CD4-positive, alpha-beta T cell treated with Interleukin-17A for 4 hours (primary cell): Measurements from ENCODE around the gene CAMTA1.
"Not testable (repeated sequence)": the region's sequence is repeated elsewhere in the genome, so short reads cannot be mapped to it uniquely, and the experiment has no call there.

ENCODE experiments used
- DNase-seq: peaks from one replicate; pipeline ENCODE4 v3.0.0-alpha.2; 2020; ENCODE audit warnings: mixed read lengths

CAMTA1 gene

DNA sequence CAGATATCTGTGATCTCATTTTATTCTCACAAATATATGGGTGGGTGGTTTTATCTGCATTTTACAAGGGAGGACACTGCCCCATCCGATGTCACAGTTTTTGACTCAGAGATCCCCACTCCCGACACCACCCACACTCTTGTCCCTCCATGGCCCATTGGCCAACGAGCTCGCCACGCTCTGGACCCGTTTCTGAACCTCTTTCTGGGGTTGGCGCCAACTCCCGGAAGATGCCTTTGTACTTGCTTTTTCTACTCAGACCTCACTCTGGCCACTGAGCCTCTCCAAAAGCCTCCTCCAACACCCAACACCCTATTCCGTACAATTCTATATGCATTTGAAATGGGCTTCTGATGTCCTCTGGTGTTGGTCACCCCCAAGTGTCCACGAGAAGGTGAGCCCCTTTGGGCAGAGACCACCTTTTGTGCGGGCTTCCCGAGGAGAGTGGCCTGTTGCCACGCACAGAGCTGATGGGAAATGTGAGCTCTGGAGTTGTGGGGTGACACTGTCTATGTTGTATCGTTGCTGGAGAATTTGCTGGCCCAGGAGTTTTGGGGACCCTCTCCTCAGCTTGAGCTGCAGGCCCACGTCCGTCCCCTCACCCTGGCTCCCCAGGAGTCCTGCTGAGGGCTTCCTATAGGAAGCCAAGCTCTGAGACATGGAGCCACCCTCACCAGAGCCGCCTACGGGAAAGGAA, 618.9 kb downstream of the CAMTA1 start:
- no peak for DNase-seq

DNA sequence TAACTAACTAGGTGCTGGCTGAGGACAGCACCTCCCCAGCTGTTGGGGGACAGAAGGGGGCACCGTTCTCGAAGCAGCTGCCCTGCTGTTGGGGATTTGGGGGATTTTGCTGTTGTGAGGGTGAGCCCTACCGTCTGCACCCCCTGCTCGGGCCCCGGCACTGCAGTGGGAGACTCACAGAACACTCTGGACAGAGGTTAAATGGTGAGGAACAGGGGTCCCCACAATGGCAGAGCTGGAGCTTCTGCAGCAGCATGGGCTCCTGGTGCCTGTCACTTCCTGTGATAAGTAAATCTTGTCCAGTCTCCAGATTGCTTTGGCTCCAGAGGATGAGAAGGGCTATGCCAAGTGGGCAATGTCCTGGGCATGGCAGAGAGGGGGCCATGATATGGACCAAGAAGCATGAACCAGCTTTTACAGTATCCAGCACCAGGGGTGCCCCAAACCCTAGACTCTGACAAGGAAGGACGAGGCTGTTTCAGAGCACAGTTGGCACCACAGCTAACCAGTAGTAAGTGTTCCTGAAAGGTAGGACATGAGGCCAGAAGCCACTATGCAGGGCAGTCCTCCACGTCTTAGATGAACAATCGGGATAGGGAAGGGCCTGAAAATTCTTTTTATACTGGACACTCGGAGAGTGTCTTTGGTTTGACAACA, 620.7 kb downstream of the CAMTA1 start:
- no peak for DNase-seq

DNA sequence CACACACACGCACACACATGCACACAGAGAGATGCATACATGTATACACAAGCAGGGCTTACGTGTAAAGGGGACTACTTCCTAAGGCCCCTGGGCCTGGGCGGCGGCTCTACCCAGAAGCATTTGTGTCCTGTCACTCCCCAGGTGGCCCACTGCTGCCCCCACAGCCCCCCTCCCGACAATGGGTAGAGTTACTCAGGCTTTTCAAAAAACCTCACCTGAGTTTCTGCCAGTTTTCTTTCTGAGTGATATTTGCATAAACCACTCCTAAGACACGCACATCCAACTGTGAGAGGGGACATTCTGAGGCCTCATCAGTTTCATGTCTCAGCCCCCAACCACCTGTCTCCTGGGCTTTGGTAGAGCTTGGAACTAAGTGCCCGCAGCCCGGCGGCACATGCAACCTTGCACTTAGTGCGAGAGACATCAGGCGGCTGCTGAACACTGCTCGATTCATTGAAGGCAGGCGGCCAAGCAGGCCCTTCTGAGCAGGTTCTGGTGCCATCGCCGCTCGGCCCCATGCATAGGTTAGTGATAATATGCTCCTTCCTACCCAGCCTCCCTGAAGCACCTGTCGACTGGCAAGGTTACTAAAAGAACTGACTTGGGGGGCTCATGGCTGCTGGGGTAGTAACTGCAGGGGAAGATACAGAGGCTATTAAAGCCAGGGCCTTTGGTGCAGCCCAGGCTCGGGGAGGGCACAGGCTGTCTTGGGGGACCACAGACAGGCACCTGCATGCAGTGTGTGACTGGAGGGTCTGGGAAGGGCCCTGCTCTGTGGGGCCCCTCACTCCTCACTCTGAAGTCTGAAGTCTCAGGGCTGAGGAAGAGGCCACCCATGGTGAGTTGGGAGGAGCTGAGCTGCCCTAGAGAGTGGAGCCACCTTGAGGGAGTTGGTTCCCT, 621.6 kb downstream of the CAMTA1 start:
- DNase-seq, result no peak

DNA sequence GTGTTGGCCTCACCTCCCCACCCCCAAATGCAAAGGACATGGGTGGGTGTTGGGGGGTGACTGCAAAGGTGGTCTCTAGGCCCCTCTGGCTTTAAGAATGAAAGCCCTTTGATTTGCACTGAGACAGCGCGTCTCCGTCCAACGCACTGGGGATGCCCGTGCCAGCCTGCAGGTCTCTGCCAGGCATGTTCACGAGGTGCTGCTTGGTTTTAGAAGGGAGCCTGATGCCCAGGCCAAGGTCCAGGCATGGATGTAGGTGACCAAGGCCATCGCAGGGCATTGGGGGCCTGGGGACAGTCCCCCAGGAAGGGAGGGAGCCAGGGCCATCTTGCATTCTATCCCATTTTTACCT, 622.3 kb downstream of the CAMTA1 start:
- no peak for DNase-seq

DNA sequence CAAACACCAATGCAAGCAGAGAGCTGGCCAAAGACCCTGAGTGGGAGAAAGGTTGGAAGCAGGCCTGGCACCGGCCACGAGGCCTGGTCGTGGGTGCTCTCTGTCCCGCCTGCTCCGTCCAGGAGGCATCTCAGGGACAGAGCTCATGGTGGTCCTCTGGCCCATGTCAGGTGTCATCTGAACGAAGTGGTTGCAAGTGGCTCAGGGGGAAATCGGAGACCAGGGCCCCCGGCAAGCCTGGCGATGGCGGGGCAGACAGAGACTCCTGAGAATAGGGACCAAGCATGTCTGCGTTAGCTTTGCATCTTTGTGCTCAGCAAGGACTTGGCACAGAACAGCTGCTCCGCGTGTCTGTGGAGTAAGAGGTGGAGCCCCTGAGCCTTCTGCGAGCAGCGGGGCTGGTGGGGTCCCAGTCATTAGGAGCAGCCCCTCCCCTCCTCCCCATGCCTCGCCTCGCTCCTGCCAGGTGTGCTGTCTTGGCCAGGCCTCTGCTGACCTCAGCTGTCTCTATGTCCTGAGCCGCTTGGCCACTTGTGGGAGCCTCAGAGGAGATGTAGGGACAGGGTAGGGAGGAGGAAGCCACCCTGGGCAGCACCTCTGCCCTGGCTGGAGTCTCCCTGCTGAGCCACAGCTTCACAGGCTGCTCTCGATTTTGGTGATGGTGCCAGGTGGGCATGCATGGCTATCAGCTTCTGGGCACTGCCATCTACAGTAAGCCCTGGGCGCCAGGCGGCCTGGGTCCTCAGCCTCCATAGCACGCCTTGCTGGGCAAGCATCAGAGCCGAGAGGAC, 622.9 kb downstream of the CAMTA1 start:
- DNase-seq, result no peak

DNA sequence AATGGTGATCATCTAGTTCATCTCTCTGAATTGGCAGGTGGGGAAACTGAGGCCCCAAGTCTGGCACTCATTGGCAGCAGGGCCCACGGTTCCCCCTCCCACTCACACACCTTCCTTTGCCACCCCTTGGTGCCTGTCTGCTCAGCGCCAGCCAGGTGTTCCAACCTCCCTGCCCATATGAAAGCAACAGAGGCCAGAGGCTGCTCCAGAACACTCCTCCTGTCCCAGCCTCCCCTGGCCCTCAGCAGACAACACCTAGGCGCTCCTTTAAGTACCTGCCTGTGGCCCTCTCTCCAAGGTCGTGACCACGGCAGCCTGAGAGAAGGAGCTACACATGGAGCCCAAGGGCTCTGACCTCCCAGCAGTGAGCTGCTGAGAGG, 623.5 kb downstream of the CAMTA1 start:
- no peak for DNase-seq

DNA sequence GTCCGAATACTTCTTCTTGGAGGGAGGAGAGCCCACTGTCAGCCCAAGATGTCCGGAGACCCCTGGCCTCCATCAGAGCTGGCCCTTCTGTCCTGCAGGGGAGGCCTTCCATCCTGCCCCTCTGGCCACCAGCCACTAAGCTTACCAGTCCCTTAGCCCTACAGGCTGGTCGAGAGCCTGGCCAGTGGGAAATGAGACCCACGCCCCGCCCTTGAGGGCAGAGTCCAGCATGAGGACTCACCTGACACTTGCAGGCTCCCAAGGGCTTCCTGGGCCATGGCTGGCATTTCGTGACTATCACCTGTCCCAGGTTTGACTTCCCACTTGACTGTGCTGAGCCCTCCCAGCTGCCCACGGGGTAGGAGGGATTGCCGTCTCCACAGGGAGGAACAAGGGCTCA, 624.0 kb downstream of the CAMTA1 start:
- DNase-seq, result no peak

DNA sequence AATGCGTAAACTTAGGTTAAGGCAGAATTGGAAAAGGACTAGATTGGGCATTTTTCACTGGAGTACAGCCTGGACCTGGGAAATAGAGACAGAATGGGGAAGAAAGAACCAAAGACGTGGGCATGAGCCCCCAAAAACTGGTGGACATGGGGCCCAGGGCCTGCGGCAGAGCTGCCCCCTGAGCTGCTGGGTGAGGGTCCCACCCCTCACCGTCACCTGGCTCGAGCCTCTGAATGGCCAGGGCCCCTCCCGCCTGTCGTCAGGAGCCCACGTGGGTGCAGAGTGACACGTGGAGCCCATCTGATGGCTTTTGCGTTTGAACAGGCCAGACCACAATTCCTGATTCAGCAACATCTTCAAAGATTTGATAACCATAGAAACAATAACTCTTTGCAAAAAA, 624.9 kb downstream of the CAMTA1 start:
- no peak for DNase-seq

DNA sequence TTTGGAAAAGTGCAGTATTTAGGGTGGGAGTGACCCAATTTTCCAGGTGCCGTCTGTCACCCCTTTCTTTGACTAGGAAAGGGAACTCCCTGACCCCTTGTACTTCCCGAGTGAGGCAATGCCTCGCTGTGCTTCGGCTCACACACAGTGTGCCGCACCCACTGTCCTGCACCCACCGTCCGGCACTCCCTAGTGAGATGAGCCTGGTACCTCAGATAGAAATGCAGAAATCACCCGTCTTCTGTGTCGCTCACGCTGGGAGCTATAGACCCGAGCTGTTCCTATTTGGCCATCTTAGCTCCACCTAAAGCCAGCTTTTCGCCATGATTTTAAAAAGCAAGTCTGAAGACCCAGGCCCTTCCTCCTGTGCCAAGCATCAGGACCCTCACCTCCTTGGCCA, 632.4 kb downstream of the CAMTA1 start:
- not testable (repeated sequence) for DNase-seq

DNA sequence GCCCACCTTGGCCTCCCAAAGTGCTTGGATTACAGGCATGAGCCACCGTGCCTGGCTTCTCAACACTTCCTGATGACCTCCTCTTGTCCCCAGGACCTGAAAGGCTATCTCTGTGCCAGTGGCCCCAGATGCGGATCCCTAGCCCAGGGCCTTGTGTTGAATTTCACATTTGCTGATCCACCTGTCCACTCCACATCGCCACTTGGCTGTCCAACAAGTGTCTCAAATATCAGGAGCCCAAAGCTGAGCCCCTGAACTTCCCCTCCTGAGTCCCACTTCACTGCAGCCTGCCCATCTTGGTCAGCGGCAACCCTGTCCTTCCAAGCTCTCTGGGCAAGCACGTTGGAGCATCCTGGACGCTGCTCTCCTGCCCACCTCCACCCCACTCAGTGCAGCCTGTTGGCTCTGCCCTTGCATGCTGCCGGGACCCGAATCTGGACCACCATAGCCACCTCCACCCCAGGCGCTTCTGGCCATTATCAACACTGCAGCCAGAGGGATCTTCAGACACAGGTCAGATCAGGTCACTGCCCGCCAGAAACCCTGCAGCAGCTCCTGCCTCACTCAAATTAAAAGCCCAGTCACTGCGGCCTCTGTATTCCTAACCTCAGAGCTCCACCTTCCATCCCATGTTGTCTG, 633.3 kb downstream of the CAMTA1 start:
- no peak for DNase-seq

DNA sequence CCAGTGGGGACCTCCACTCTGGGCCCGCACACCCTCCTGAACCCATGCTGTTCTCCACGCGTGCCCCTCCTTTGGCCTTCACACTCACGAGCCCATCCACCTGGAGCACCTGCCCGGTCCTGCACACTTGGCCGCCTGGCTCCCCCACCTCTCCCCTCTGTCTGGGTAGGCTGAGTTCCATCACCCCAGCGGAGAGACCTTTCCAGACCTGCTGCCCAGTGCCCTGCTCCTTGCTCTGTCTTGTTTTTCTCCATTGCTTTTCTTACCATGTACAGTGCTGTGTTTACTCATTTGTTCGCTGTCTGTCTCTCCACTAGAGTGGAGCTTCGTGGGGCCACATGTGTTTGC, 634.8 kb downstream of the CAMTA1 start:
- DNase-seq, result no peak

DNA sequence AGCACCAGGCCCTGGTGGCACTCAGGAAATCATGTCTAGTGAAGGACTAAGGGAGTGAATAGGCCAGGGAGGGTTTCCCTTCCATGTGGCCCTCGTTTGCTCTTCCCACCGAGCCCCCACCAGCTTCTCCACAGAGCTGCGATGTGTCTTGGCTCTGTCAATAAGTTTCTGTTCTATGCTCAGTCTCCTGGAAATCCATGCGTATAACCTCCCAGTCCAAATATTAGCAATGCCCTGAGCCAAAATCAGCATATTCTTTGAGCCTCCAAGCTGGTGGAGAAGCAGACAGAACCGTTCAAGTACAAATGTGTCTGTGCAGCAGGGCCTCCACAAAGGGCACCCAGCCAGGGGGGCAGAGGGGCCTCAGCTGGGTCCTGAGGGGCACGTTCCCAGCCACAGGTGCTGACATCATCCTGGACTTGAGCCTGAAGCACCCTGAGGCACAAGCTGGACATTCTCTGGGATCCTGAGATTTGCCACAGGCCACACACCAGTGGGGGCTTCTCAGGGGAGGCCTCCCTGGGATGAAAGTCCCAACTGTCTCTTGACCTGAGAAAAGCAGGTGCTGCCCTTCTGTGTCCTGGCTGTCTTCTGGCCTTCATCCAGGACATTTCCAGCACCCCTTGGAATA, 635.3 kb downstream of the CAMTA1 start:
- no peak for DNase-seq

DNA sequence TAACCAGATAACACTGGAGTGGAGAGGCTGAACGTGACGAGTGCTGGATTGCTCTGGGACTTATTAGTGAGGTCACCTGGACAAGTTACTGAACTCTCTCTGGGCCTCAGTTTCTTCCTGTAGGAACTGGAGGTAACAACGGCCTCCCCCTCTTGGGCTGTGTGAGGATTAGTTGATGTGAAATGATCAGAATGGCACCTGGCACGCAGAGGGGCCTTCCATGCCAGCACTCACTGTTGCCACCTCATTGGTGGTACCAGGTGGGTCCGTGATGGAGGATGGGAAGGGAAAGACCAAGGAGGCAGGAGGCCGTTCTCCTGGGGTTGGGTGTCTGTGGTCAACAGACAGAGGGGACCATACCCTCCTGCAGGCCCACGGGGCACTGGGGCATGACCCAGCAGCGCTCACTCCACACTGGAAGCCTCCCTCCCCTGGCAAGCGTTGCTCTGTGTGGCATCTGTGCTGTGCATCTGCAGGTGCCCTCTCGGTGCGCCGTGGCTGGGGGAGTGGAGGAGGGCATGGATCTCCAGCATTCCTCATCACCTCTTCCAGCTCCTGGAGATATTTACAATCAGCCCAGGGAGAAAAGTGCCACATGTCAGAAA, 636.3 kb downstream of the CAMTA1 start:
- no peak for DNase-seq

DNA sequence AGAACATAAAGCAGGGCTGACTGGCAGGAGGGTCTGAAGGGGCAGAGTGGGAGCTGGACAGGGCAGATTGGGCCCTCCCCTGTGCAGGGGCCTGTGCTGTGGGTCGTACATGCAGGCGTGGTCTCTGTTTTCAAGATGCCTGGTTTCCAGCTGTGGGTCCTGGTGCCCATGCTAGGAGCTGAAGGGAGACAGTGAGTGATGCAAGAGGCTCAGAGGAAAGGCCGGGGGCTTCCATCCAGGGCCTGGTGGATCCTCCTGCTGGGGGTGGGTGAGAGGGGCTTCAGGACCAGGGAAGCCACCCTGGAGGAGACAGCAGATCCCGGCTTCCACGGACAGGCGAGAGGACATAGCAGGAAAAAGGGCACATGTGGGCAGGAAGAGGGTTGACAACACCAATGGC, 636.8 kb downstream of the CAMTA1 start:
- no peak for DNase-seq

DNA sequence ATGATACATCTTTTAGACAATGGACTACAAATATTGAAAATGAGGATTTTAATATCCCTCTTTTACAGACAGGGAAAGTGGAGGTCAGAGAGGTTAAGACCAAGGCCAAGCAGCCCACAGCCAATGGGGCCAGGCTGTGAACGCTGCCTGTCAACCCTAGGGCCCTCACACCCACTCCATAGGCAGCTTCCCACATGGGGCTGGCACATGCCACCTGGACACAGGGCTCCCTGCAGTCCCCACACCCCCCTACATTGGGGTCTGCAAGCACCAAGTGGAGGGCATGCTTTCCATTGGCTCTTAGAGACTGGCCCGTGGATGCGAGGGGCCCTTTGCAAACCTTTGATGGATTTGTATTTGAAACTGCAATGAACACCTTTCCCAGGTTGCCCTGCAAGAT, 637.3 kb downstream of the CAMTA1 start:
- DNase-seq, result no peak

DNA sequence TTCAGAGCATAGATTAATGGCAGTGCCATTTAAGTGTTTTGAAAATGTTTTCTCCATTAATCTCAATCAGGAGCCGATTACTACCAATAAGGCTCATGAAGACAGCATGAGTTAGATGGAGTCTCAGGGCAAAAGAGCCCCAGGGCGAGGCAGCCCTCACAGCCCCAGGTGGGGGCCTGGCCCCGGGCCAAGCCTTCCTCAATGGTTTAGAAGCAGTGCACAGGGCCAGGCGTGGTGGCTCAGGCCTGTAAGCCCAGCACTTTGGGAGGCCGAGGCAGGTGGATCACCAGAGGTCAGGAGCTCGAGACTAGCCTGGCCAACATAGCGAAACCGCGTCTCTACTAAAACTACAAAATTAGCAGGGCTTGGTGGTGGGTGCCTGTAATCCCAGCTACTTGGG, 637.7 kb downstream of the CAMTA1 start:
- DNase-seq, result no peak

DNA sequence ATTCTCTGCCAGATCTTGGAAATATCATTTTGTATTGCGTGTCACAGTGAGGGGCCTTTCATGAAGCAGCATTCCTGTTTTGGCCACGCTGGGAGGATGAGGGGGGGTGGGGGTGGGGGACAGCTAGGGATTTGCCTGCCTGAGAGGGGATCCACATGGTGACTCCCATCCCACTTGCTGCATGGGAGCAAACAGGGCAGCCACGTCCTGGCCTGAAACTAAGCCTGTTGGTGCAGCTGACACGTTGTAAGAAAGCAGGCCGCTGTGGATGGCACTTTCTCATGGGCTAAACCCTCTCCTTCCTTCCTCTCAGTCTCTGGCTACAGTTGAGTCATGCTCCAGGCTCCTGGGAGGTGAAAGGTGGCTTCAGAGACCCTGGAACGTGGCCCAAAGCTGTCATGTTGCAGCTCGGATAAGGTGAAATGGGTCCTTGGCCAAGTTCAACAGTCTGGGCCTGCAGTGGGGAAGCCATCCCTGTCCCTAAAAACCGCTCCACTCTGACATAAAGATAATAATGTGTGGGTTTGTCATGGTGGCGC, 639.2 kb downstream of the CAMTA1 start:
- DNase-seq, result no peak

DNA sequence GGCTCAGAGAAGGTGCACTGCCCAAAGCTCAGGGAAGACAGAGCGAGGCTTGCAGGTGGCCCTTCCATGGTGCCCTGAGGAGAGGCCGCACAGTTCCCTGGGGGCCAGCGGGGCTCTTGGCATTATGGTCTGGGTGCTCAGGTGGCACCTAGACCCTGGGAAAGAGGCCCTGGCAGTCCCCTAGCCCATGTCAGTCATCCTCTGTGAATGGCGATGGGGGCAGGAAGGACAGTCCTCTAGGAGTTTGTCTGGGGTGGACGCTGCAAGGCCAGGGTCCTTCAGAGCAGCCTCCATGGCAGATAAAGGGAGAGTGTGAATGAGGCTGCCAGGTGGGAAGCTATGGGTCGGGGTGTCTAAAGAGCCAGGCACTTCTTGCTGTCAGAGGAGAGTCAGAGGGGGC, 640.0 kb downstream of the CAMTA1 start:
- no peak for DNase-seq

DNA sequence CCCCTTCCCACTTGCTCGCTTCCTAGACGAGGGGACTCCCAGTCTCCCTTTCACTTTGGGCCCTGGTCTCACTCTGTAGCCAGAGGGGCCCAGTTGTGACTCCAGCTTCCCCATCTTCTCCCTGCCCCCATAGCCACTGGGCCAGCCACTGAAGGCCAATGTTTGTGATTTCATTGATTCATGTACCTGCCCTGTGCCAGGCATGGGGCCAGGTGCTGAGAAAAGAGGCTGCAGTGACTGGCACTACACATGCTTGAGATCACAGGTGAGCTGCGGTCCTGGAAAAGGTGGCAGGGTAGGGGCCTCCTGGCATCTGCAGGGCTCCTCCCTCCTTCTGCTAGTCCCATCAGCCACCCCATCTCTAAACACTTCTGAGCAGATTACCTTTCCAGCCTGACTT, 640.5 kb downstream of the CAMTA1 start:
- DNase-seq, result no peak

DNA sequence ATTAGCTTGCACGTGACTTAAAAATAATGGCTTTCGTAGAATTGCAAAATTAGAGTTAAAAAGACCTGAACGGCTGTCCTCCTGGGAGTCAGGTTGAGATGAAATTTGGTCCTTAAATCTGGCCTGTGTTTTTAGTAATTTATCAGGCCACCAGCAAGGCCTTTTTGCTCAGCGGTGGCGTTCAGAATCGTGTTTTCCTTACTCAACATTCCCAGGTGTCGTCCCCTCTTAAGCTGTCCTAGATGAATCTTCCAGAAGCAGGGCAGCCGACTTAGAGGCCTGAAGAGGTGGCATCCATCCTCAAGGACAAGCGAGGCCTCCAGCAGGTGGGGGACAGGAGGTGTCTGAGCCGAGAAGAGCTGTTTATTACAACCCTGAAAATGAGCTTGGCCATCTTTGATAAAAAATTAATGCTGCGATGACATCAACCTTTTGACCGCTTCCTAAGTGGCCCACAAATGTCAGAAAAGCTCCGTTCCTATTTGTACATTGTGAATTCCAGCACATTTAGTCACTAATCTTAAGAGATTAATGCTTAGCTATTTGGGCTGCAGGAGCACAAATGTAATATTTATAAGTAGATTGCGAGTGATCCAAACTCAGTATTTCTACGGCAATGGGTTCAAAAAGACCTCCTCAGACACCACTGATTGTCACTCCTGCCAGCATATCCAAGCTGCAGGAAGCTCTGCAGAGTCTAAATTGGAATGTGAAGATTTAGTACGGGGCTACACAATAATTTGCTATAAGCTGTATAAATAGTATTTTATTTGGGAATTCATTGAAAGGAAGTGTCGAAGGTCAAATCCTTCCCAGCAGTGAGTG, 641.7 kb downstream of the CAMTA1 start:
- DNase-seq, result no peak
